GM18511 (cell line): ENCODE measurements around the gene AMMECR1.

Source experiments
- ATAC-seq: cut with Tn5 transposase; IDR thresholded peaks from one replicate; pipeline ENCODE4 v1.9.1; 2021; ENCODE audit warnings: mild to moderate bottlenecking, moderate library complexity; ENCODE audit not compliant: unreplicated experiment

The AMMECR1 gene

DNA sequence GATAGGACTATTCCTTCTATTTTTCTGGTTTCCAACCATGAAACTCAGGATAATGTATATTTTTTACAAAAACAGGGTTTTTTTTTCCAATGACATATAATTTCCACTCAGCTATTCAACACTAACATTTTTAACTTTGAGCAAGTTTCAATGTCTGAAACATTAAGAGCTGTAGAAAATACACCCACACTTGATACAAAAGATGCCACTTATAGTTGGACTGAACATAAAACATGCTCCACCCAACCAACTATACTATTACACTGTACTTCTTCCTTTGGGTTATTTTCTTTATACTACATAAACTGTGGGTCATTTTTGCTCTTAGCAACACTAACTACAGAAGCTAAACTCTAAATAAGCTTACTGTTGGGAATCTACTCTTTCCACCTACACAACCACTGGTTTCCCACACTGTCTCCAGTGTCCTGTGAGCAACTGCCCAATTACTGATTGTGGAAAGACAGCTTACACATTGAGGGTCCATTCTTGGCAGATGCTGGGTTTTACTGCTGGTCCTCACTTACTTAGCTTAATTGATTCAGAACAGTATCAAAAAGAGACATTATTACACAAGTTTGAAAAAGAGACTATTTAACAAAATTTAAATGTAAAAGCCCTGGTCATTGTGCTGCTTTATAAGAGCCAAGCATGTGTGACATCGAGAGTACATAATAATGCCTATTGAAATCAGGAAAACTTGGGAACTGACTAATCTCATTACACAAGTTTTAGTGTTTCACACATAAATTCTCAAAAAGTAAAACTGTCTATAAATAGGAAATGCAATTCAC lies 6.3 kb downstream of the AMMECR1 start:
- ATAC-seq: no peak

DNA sequence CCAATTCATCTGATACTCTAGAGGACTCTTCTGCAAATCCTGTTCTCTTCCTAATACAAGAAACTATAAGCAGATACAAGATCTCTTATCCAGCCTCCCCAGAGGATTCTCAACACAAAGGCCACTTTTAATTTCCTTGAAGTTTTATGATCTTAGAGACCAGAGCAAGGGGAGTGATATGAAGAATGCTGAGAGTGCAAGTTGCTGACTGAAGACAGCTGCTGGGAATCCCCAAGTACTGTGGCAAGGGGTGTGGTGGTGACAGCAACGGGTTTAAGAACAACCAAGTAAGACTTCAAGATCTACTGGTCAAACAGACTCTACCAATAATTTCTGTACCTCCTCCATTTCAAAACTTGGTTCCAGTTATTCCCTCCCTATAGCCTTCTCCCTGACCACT lies 7.0 kb downstream of the AMMECR1 start:
- ATAC-seq: peak; percentile 85

DNA sequence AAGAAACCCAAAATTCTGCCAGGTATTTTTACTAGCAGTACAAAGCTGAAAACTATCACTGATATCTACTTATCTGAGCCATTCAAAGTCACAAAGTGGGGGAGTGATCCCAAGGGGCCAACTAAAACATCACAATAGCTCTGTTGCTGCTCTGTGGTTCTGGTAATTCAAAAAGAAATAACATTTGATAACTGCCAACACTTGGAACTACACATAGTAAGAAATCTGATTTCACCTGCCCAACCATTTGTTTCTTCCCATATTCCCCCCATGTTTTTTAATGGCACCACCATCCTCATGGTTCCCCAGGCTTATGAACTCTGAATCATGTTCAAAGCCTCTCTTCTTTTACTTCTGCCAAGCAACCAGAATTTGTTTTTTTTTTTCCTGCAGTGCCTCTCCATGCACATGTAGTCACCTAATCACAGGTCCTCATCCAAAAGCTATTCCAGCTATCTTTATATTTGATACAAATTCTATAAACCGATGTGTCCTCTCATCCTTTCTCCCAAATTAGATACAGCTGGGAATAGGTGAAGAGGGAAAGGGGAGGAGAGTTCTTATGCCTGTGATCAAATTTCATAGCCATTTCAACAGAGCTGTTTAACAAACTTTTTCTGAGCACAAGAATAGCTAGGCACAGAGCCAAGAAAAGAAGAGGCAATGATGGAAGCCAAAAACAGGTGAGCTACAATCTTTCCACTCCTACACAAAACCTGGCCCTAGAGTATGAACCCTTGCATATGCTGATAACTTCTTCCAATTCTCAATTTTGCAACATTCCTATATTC lies 7.7 kb downstream of the AMMECR1 start:
- ATAC-seq: peak; percentile 18

DNA sequence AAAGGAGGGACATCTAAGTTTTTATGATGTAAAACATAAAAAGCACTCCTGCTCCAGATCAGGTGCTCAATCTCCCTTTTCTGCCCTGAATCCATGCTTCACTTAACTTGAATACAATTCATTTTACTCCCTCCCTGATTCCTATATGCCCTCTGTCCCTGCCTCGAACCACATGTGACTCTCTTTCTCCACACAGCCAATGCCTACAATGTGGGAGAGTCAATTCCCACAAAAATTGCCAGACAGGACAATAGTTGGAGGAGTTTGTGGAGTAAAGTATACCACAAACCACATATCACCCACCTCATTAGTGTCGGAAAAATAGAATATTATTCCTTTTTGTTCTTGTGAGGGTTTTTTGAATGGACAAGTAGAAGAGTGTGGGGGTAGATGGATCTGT lies 9.7 kb downstream of the AMMECR1 start:
- ATAC-seq: no peak

DNA sequence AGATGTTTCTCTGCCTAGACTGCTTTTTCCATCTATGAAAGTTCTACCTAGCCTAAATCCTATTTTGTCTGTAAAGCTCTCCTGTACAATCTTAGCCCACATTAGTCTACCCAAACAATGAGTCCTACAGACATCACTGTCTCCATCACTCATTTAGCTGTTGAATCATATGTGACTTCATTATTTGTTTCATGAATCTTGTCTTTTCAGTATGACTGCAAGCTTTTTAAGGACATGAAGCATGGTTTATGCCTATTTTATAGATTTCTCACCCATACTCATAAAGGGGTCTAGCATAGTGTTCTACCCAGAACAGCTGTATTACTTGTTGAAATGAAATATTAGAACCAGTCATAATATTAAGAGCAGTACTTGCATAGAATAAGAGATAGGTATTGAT lies 13.0 kb downstream of the AMMECR1 start:
- no peak for ATAC-seq

DNA sequence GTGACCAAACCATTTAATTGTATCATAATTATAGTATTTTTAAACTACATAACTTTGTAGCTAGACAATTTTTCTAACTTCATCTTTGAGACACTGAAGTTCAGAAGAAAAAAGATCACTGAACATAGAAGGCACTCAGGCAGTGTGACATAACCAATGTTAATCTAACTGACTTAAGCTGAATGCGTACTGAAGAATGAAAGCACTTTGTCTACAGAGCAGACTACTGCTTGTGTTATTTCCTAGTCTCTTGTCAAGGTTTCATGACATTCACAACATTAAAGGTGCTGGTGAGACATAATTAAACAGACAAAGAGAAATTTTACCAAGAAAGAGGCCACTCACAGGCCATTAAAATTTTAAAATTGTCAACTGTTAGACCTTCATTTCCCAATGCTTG lies 13.5 kb downstream of the AMMECR1 start:
- ATAC-seq: no peak

DNA sequence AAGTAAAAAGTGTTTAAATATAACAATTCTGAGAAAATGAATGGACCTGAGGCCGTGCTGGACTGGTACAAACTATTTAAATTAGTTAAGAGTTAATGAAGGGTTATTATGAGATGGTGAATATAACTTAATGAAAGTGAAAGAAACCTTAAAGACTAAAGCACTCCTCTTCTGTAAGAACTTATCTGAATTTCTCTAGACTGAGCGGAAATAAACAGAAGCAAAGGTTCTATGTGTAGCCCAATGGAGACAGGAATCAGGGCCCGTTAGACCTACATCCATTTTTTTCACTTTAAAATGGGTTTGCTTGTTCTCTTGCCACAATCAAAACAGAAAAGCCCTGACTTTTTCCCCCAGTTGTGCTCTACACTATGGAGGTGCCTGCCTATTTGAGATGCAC lies 14.9 kb downstream of the AMMECR1 start:
- ATAC-seq: no peak

DNA sequence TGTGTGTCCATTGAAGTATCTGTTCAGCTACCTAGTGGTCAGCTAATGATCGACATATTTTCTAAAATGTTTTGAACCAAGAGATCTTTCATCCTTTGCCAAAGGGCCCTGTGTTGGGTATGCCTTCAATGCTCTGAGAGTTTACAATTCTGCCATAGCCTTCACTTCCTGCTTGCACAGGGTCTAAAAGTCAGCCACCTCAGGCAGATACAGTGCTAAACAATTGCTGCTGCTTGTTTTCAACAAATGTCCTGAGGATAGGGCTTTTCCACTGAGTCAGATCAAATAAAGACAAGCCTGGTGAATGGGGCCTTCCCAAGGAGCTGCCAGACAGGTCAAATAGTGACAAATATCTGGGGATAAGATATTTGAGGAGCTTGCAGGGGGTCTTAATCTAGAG lies 16.7 kb downstream of the AMMECR1 start:
- no peak for ATAC-seq

DNA sequence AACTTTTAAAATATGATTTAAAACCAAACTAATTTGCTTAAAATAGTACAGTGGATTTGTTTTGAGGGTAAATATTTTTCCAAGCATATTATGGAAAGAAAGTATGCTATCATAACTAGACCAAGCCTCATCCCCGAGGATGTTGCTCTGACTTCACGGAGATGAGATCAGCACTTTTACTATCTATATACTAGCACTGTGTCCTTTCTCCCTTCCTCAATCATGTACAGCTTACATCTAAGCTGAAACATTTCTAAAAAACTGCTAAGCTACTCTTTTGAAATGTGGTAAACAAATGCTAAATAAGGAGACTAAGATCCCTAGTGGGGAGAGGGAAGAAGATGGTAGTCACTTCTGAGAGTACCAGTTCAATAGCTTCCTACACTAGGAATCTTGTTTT lies 23.8 kb downstream of the AMMECR1 start:
- no peak for ATAC-seq

DNA sequence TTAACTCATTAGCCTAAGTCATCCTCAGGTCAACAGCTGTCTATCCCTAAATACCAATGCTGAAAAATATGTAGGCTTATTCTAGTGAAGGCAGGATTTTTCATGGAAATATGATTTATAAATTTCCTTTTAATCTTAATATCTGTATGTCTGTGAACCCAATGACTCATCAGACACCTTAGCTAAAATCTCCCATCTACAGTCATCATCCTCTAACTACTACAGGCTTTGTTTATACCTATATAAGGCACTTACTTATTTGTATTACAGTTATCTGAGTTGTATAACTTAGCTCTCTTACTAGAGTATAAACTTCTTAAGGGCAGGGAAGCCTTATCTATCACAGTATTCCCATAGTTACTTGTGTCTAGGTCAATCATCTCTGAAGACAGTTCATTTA lies 24.2 kb downstream of the AMMECR1 start:
- no peak for ATAC-seq

DNA sequence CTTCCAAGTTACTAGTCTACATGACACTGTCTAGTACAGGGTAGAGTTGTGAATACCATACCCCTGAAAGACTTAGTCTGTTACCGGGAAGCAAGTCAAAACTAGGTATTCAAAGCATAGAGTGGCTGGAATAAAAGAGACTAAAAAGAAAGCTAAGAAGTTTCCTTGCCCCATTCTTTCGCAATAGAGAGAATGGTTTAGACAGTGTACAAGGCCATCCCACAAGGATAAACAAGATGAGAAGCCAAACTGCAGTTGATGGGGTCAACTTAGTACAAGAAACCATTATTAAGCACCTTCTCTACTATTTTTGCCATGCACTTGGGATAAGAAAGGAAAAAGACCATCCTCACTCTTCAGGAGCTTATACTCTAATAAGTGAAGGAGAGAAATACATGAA lies 30.3 kb downstream of the AMMECR1 start:
- ATAC-seq: no peak

DNA sequence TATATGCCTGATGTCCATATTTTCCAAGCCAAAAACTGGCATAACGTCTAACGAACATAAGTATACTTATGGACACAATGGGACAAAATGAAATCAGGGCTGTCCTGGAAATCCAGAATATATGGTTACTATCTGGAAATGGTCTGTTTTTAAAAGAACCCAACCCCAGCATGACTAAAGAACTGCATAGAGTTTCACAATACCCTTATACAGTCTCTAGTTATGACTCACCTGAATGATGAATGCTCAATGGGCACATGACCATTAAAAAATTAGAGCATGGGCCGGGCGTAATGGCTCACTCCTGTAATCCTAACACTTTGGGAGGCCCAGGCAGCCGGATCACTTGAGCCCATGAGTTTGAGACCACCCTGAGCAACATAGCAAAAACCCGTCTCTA lies 31.8 kb downstream of the AMMECR1 start:
- no peak for ATAC-seq

DNA sequence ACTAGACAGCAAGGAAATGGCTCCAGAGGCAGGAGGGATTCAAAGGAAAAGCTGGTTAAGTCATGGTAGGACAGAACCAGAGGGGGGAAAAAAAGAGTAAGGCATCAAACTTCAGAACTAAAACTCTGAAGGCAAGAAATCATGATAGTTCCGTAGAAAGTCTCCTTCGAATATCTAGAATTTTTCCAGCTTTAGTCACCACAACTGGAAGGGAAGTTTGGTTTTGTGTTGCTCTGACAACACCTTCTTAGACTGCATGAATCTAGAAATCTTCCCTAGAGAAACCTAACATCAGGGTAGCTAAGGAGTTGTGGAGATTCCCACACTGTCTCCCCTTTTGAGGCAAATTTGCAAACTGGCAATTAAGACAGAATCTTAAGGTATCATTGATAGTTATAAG lies 33.7 kb downstream of the AMMECR1 start:
- ATAC-seq: no peak

DNA sequence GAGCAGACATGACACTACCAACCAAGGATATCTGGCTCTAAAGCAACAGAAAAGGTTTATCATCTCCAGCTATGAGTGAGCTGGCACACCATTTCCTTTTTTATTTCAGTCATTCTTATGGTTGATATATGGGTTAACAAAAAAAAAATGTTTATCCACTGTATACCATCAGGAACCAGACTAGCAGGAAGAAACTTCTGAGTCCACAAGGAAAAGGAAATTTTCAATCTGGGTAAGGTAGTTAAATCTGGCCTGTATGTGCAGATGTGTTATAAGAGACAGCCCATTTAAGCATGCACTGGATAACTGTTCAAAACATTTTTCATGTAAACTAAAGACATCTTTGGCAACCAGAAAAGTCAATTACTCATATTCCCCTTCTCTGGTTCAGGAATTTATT lies 35.0 kb downstream of the AMMECR1 start:
- no peak for ATAC-seq

DNA sequence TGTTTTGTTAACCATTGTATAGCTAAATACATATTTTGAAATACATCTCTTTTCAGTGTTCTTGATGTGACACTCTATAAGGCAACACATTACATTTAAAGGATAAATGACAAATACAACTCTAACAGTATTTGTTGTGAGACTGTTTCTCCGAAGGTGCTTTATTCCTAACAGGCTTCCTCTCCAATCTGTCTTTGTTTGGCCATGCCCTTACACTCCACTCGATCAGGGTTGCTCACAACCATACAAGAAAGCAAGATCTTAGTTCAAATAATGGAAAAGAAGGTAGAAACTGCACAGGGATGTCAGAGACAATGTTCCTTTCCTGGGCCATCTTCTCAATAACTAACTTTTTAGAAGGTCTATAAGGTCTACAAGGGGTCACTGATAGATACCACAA lies 36.5 kb downstream of the AMMECR1 start:
- no peak for ATAC-seq

DNA sequence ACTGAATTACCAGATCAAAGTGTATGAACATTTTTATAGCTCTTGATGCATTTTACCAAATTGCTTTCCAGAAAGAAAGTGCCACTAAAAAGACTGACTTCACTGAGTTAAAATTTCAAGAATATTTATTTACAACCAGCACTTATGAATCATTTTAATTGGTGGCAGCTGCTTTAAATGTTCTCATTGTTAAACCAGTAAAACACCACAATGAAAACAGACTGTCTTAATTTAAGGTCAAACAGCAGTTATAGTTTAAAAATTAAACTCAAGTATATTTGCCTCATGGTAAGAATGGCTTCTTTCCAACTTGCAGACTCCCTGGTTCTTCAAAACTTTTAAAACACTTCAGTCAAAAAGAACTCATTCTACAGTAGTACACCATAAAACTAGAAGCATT lies 36.9 kb downstream of the AMMECR1 start:
- no peak for ATAC-seq

DNA sequence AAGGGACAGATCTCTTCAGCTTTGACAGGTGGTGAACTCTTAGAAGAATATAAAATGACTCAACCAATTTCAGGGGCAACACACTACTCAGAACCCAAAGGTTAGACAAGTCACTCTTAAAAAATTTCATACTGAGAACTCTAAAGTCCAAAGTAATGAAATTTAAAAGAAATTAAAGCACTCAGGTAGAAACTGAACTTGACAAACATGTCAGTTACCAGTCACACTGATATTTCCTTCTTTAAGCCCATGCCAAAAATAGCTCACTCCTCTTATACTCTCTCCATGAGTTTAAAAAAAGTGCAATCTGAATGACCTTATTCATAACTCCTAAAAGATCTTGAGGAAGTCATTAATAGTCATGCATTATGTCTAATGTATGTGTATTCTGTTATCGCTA lies 40.3 kb downstream of the AMMECR1 start:
- ATAC-seq: no peak

DNA sequence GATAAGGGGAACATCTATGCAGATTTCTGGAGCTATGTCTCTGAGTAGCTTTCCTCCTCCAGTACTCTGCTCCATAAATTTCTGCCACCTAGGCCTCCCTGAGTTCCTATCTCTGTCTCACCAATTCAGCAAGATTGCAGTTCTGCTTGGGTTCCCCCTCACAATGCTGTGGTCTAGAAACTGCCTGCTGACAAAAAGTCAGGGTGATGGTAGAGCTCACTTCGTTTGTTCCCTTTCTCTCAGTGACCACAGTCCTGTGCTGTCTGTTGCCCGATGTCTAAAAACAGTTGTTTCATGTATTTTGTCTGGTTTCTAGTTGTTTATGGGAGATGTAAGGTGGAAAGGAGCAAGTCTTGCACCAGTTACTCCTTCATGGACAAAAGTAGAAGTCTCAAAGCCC lies 41.1 kb downstream of the AMMECR1 start:
- peak; percentile 90 for ATAC-seq

DNA sequence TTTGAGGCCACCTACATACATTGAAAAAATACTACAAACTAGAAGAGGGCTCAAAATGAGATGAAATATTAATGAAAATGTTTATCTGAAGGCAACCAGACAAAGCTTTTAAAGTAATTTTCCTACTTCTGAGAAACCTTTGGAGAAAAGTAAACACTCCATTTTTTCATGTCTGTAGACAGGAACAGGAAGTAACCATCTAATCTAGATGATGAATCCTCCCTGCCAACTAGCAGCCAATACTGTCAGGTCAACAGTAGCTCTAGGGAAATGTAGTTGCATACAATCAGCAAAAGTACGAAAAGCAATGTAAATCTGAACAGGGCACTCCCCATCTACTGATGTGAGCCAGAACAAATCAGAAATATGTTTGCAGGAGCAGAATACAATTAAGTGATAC lies 49.0 kb downstream of the AMMECR1 start:
- ATAC-seq: no peak

DNA sequence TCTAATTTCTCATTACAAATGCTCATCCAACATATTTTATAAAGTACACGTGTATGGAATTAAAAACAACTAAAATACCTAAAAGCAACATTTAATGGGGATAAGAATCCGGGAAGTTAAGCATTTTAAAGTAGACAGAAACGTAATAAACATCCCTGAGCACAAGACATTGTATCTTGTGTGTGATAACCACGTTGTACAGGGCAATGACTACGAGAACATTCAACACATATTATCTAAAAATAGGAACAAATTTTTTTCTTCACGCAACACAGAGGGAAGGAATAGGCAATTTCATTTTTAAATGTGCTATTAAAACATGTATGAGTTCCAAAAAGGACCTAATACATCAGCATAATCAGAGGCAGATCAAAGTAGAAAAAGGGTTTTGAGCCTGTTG lies 49.5 kb downstream of the AMMECR1 start:
- ATAC-seq: no peak

DNA sequence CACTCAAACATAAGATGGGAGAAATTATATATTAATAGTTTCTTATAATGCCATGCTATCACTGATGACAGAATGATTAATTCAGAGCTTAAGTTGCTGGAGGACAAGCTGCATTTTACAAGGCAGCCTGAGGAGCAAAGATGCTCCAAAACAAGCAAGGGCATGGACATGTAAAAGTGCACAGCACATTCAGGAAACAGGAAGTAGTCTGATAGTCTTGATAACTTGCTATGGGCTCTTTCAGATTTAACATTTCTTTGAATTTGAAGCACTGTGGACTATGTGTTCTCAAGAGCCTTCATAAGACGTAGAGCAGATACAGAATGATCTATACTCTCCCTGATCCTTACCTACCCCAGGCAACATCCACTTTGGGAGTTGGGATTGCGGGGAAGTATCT lies 50.0 kb downstream of the AMMECR1 start:
- no peak for ATAC-seq

DNA sequence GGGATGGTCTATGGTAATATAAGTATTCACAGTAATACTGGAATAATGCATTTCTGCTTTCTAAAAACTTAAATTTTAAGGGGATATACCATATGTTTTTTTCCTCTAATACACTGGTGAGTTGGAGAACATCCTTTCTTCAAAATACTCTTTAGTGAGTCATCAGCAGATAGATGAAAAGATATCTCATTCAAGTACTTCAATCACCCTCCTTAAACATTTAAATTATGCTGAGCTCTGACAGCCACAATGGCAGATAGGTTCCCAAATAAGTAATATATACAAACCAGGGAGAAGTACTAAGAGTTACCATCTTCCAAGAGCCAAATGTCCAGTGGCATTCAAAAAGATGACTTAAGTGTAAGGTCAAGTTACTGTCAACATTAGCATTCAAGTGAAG lies 52.2 kb downstream of the AMMECR1 start:
- ATAC-seq: no peak

DNA sequence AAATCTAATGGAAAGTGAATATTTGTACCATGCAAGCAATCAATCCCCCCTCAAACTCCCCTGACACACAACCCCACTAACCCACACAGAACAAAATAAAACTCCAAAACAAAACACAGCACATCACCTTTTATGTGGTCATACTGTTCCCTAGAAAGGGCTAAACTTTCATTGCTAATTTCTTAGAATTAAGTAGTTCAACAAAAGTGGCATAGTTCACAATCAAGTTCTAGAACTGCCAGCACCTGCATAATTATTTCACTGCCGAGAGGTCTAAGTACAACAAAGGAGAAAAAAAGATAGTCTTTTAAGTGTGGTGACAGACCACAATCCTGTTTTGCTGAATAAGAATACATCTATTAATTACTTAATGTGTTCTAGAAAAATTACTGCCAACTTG lies 58.8 kb downstream of the AMMECR1 start:
- ATAC-seq: no peak
